ENCODE data around the gene CS. TPM values are rescaled to one million over a fixed set of nuclear protein-coding genes. Genes with fewer than 3 reads are reported as not detected.
A peak's percentile ranks its signal among the peaks of the same experiment; 100 is the strongest.

Gene CS
- total RNA-seq, 2 experiments from 2014 or later, result 139 to 145 TPM

GRCh38 chr12:56229916-56230431, 70.2 kb downstream of the CS start, which contains the start of gene SLC39A5:
Gene SLC39A5, plus strand, starts transcription at chr12:56230051. Its CDS starts 1,224 bp downstream, at chr12:56231275.
- Mint-ChIP-seq H3K36me3 (ENCODE audit: low read depth) (no peaks in the 10 kb centered on the region), H3K4me1 (ENCODE audit: low read depth) (peaks cover 7% of the 10 kb centered on the region), H3K27ac (no peak within 1 kb of the TSS), H3K4me3 (no peak within 1 kb of the TSS), H3K27me3 (no peaks in the 10 kb centered on the region), H3K9me3 (no peaks in the 10 kb centered on the region)
- intact Hi-C loops (cut with DNase I, micrococcal nuclease), result loop anchor here in 1 of 2 experiments (10.0 kb wide), 1 partner anchor 185 kb away; the partner anchor contains the start of gene RPS26
- H3K4me1 ChIP-seq (ENCODE audit: insufficient read depth, low read length), result peaks cover 6% of the 10 kb centered on the region
- no peak within 1 kb of the TSS for H3K27ac ChIP-seq (ENCODE audit: low read depth in 1 of 2, low read length in 2 of 2)
- H3K4me3 ChIP-seq (ENCODE audit: low read length), result no peak within 1 kb of the TSS
- H3K27me3 ChIP-seq (ENCODE audit: control insufficient read depth in 1 of 2, insufficient read depth in 2 of 2, low read length in 2 of 2), result no peaks in the 10 kb centered on the region
- TF ChIP-seq CTCF (IDR thresholded peaks at IDR 0.05), result no peak
- DNase-seq, result no peak
- H3K36me3 ChIP-seq (ENCODE audit: insufficient read depth, low read length), result peaks cover 3% of the 10 kb centered on the region
- CTCF ChIA-PET, result no interaction called here
- ATAC-seq (ENCODE audit: poor library complexity), result no peak
- H3K9me3 ChIP-seq (ENCODE audit: control insufficient read depth in 1 of 2, insufficient read depth in 1 of 2, low read length in 2 of 2), result no peaks in the 10 kb centered on the region
- POLR2A ChIA-PET, result no interaction called here

- peaks cover 14% of the 10 kb centered on the region for H3K4me1 ChIP-seq (ENCODE audit: insufficient read depth, low read length)
- no peaks in the 10 kb centered on the region for H3K9me3 ChIP-seq (ENCODE audit: control insufficient read depth in 1 of 2, insufficient read depth in 1 of 2, low read length in 2 of 2)
- H3K27me3 Mint-ChIP-seq, result no peaks in the 10 kb centered on the region
- H3K4me3 Mint-ChIP-seq, result no peak overlapping the region
- H3K4me3 ChIP-seq (ENCODE audit: low read length), result no peak overlapping the region
- TF ChIP-seq CTCF (IDR thresholded peaks at IDR 0.05), result no peak
- intact Hi-C loops (cut with DNase I, micrococcal nuclease), result loop anchor here in 1 of 2 experiments (10.0 kb wide), 1 partner anchor 184 kb away; the partner anchor contains the start of gene RPS26
- DNase-seq (no peak), ATAC-seq (ENCODE audit: poor library complexity) (no peak)
- H3K9me3 Mint-ChIP-seq, result no peaks in the 10 kb centered on the region
- no peak overlapping the region for H3K27ac ChIP-seq (ENCODE audit: low read depth in 1 of 2, low read length in 2 of 2)
- H3K27me3 ChIP-seq (ENCODE audit: control insufficient read depth in 1 of 2, insufficient read depth in 2 of 2, low read length in 2 of 2), result no peaks in the 10 kb centered on the region
- H3K27ac Mint-ChIP-seq, result no peak overlapping the region
- H3K4me1 Mint-ChIP-seq (ENCODE audit: low read depth), result peaks cover 13% of the 10 kb centered on the region
- POLR2A ChIA-PET, result no interaction called here
- CTCF ChIA-PET, result no interaction called here
- no peaks in the 10 kb centered on the region for H3K36me3 Mint-ChIP-seq (ENCODE audit: low read depth)
- H3K36me3 ChIP-seq (ENCODE audit: insufficient read depth, low read length), result peaks cover 3% of the 10 kb centered on the region
Measured at GRCh38 chr12:56229082-56229481, 71.0 kb downstream of the CS start.

DNA sequence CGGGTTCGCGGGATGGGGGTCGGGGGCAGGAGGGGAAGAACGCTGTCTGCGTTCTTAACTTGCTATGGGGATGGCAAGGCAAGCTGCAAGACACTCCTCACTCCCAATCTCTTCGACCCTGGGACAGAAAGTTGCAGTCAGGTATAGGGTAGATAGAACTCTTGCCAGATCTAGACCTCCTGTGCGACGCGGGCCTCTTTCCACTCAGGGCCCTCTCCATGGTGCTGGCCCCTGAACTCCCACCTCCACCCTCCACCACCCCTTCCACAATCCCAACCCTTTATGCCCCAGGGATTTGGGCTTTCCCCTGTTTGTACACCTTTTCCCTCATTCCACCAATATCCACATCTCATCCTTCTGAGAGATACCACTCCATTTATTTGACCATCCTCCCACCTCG, 75.2 kb downstream of the CS start:
- Mint-ChIP-seq H3K27me3 (no peaks in the 10 kb centered on the region), H3K9me3 (no peaks in the 10 kb centered on the region), H3K4me3 (peak overlapping the region; percentile 98), H3K36me3 (ENCODE audit: low read depth) (peaks cover 21% of the 10 kb centered on the region), H3K4me1 (ENCODE audit: low read depth) (peaks cover 48% of the 10 kb centered on the region), H3K27ac (peak overlapping the region; percentile 100)
- Histone ChIP-seq H3K27ac (ENCODE audit: low read depth in 1 of 2, low read length in 2 of 2) (peak overlapping the region in 1 of 2 donors; percentile 60), H3K36me3 (ENCODE audit: insufficient read depth, low read length) (peaks cover 3% of the 10 kb centered on the region), H3K4me3 (ENCODE audit: low read length) (peak overlapping the region; percentile 70), H3K9me3 (ENCODE audit: control insufficient read depth in 1 of 2, insufficient read depth in 1 of 2, low read length in 2 of 2) (no peaks in the 10 kb centered on the region), H3K27me3 (ENCODE audit: control insufficient read depth in 1 of 2, insufficient read depth in 2 of 2, low read length in 2 of 2) (no peaks in the 10 kb centered on the region), H3K4me1 (ENCODE audit: insufficient read depth, low read length) (peaks cover 51% of the 10 kb centered on the region)
- TF ChIP-seq CTCF (IDR thresholded peaks at IDR 0.05), result no peak
- ATAC-seq (ENCODE audit: poor library complexity) (no peak), DNase-seq (peak in 2 of 14 experiments; percentile 19 to 30)
- CTCF ChIA-PET, result interaction anchor here (1.7 kb wide), 1 partner anchor 19 kb away, joined by 7 read pairs; no protein-coding TSS in a partner anchor
- POLR2A ChIA-PET, result no interaction called here
- intact Hi-C loops (cut with DNase I, micrococcal nuclease), result loop anchor here (1.0 to 10.0 kb wide), 7 partner anchors 32 to 486 kb away; partner anchors contain the start of genes ANKRD52 (in 1 of the 2) and RPS26 (in 1 of the 2)

Data from CD4-positive, alpha-beta T cell (primary cell).